Kidney epithelial cell (primary cell): ENCODE data around the gene MLANA. TPM values are rescaled to one million over a fixed set of nuclear protein-coding genes. Genes with fewer than 3 reads are reported as not detected.
"Not testable (repeated sequence)": the region's sequence is repeated elsewhere in the genome, so short reads cannot be mapped to it uniquely, and the experiment has no call there.

Experiments
- DNase-seq: peaks from one replicate; pipeline ENCODE4 v3.0.0-alpha.2; 2010; ENCODE audit warnings: low read depth
- H3K27me3 ChIP-seq: 2 replicates; pipeline ENCODE4 v1.6.0; 2011; ENCODE audit warnings: low read length; ENCODE audit not compliant: control insufficient read depth, insufficient read depth
- H3K36me3 ChIP-seq: 2 replicates; pipeline ENCODE4 v1.5.1; 2011; ENCODE audit warnings: low read length; ENCODE audit not compliant: control insufficient read depth, insufficient read depth
- H3K4me3 ChIP-seq: 2 replicates; pipeline ENCODE4 v1.5.1; 2011; ENCODE audit warnings: low read depth, mild to moderate bottlenecking, control low read depth, low read length
- total RNA-seq: library from RNA; depleted of rRNA; stranded (reverse); fragments of >200 nt; gene quantifications from 2 replicates; pipeline ENCODE4 v1.2.3, GENCODE V29; 2015
- TF ChIP-seq, protein P1 (sequence below): IDR thresholded peaks from 2 replicates; pipeline ENCODE4 v1.5.1; 2011; ENCODE audit warnings: mild to moderate bottlenecking, moderate library complexity, low read length, control low read depth, inconsistent platforms; ENCODE audit not compliant: insufficient read depth, poor library complexity, severe bottlenecking

The MLANA gene
- total RNA-seq, 1 donor from 2014 or later, result not detected

DNA sequence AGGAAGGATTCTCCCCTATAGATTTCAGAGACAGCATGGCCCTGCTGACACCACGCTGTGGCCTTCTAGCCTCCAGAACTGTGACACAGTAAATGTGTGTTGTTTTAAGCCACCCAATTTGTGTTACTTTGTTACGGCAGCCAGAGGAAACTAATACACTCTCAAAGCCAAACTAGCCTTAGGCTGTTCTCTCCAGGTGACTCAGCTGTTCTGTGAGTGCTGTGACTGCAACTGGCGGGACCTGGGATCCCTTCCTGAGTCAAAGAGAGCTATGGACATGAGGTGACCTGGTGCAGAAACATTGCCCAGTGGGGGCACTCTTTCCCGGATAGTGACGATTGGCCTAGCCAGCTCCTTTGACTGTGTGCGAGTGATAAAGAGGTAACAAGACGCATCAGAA is 14.0 kb upstream of the MLANA start:
- DNase-seq, result no peak
- Histone ChIP-seq H3K4me3 (no peak overlapping the region), H3K36me3 (no peaks in the 10 kb centered on the region), H3K27me3 (no peaks in the 10 kb centered on the region)
- TF ChIP-seq, protein P1, sequence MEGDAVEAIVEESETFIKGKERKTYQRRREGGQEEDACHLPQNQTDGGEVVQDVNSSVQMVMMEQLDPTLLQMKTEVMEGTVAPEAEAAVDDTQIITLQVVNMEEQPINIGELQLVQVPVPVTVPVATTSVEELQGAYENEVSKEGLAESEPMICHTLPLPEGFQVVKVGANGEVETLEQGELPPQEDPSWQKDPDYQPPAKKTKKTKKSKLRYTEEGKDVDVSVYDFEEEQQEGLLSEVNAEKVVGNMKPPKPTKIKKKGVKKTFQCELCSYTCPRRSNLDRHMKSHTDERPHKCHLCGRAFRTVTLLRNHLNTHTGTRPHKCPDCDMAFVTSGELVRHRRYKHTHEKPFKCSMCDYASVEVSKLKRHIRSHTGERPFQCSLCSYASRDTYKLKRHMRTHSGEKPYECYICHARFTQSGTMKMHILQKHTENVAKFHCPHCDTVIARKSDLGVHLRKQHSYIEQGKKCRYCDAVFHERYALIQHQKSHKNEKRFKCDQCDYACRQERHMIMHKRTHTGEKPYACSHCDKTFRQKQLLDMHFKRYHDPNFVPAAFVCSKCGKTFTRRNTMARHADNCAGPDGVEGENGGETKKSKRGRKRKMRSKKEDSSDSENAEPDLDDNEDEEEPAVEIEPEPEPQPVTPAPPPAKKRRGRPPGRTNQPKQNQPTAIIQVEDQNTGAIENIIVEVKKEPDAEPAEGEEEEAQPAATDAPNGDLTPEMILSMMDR, result no peak

DNA sequence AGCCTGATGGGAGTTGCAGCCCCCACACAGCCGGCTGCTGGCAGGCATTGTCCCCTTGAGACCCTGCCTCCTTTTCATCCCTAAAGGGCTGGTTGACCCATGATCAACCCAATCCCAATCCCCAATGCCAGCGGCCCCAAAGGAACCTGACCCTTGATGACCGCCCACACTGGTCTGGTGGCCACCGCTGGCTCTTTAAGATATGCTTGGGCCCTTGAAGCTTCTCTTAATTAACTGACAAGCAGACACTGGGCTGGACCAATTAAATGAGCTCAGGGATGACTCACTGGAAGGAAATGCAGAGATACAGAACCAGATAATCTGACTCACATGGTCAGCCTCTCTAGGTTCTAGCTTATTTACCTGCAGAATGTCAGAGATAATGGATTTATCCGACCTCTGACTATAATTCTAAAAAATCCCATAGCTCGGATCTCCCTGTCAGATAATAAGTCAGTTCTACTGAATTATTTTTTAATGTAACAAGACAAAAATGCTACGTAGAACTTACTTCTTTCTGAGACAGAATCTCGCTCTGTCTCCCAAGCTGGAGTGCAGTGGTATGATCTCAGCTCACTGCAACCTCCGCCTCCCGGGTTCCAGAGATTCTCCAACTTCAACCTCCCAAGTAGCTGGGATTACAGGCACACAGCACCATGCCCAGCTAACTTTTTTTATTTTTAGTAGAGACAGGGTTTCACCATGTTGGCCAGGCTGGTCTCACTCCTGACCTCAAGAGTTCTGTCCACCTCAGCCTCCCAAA is 11.1 kb upstream of the MLANA start:
- H3K36me3 ChIP-seq, result no peaks in the 10 kb centered on the region
- no peak overlapping the region for H3K4me3 ChIP-seq
- peak; percentile 63 for DNase-seq
- TF ChIP-seq, protein P1, result no peak
- no peaks in the 10 kb centered on the region for H3K27me3 ChIP-seq

DNA sequence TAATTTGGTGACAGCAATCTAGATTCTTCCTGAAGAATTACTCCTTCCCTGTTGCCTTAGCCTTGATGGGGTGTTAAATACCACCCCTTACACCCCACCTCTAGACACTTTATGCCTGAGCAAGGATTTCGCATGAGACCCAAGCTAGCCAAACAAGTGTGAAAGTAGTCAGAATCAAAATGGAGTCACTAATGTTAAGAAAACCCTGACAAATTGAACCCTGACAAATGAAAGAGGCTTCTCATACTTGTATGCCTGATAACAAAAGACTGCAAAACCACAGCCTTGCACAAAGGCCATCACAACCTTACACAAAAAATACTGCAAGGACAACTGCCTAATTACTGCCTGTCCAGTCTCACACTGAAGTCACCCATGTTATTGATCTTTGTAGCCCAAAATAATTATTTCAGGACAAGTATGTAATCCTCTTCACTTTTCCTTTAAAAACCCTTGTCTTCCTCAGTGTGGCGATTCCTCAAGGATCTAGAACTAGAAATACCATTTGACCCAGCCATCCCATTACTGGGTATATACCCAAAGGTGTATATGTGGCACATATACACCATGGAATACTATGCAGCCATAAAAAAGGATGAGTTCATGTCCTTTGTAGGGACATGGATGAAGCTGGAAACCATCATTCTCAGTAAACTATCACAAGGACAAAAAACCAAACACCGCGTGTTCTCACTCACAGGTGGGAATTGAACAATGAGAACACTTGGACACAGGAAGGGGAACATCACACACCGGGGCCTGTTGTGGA is 8.3 kb upstream of the MLANA start:
- DNase-seq, H3K27me3 ChIP-seq, H3K4me3 ChIP-seq: not testable (repeated sequence)

DNA sequence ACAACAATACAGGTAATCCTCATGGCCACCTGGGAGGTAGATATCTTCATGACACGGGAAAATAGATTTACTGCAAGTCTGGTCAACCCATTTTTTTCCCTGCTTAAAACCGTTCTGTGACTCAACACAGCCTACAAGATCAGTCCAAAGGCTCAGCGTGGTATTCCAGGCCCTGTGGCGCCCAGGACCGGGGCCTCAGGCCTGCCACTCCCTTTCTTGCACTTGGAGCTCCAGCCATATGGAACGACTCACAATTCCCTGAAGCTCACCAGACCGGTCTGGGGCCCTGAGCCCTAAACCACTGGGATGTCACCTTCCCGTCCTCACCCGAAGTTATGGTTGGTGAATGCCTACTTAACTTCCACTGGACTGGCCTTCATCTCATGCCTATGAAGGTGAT is 6.5 kb upstream of the MLANA start:
- no peaks in the 10 kb centered on the region for H3K36me3 ChIP-seq
- no peaks in the 10 kb centered on the region for H3K27me3 ChIP-seq
- DNase-seq, result no peak
- no peak overlapping the region for H3K4me3 ChIP-seq
- TF ChIP-seq, protein P1, result no peak

More for the DNA sequence above, 8.3 kb upstream of the MLANA start:
- H3K36me3 ChIP-seq, result not testable (repeated sequence)

DNA sequence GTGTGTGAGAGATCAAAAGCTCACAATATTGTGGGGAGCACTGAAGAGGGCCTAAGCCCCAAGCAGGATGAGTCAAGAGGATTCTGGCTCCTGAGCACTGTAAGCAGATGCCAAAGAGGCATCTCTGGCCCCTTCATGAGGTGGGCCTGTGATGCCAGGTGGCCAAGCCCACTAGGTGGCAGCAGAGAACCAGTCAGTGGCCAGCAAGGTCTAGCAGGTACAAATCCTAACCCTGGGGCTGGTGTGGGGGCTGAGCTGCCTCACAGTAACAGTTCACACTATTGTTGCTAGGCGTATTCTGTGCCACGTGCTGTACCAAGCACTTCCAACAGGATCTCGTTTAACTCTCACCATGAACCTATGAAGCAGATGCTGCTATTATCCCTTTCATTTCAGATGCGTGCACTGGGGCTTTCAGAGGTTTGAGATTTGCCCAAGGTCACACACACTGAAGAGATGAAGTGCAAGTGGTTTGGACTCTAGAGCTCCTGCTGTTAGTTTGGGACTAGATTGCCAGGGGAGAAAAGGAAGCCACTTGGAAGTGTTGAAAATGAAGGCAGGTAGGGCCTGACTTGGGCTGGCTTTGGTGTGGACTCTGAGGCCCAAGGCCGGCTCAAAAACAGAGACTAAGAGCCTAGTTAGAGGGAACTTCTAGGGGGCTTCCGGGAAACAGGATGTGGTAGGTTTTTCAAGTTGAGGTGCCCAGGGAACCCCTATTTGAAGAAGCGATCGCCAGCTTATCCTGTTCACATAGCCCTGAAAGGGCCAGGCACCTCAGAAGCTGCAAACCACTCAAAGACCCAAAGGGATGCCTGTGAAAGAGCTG is 4.4 kb upstream of the MLANA start:
- no peaks in the 10 kb centered on the region for H3K27me3 ChIP-seq
- H3K36me3 ChIP-seq, result no peaks in the 10 kb centered on the region
- no peak overlapping the region for H3K4me3 ChIP-seq
- TF ChIP-seq, protein P1, result peak; percentile 97
- DNase-seq, result peak; percentile 29
